GM21526 (cell line): Measurements from ENCODE around the gene TMX4.
"Not testable (repeated sequence)": the region's sequence is repeated elsewhere in the genome, so short reads cannot be mapped to it uniquely, and the experiment has no call there.

Source experiments
- ATAC-seq: cut with Tn5 transposase; IDR thresholded peaks from one replicate; pipeline ENCODE4 v1.9.1; 2021; ENCODE audit warnings: moderate library complexity; ENCODE audit not compliant: unreplicated experiment, low FRiP score

Gene TMX4

DNA sequence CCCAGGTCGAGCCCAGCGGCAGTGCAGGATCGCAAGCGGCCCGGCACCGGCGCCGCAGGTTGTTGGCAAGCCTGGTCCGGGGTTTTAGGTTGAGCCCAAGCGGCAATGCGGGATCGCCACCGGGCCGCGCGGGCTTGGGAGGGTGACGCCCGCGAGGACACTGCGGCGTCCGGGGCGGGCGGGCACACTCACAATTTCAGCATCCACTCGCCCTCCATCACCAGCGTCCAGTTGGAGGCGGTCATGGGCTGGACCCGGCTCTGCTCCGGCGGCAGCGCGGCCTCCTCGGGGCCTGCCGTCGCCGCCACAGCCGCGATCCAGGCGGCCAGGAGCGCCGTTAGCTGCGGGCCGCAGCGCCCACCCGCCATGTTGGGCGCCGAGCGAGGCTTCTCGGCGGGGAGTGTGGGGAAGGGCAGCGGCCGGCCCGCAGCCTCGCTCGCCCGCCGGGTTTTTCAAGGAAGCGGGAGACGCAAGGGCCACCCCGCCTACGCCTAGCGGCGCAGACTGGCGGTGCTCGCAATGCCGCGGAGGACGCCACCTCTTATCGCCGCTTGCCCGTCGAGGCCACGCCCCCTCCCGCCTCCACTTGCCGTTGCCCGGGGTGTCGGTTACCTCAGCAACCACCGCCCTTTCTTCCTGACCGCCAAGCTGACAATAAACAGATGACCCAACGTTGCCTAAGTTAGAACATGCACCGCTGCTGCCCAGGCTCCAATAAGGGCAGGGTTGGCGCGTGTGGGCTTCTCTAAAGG, at the start of gene TMX4:
TMX4 (minus strand) TSS at position 516 of the 752 bp plus-strand sequence; CDS start at position 368, 148 bp downstream.
- peak; percentile 90 for ATAC-seq

DNA sequence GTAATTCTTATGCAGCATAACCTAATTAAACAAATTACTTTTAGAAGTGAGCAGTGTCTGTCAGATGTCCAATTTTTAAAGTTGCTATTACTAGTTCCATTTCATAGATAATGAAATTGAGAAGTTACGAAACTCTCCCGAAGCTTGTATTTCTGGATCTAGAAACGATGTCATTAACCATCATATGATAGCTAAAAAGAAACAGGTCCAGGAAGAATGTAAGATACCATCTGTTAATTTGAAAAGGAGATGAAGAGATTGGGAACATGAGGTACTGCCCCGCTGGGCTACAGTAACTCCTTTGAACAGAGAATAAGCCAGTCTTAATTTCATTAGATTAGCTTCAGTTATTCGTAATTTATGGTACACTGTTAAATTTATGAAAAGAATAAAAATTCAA, 47.5 kb upstream of the TMX4 start:
- no peak for ATAC-seq

- no peak for ATAC-seq
Measured at GRCh38 chr20:8066662-8067061, 47.1 kb upstream of the TMX4 start.

- ATAC-seq, result no peak
Measured at GRCh38 chr20:8065691-8066090, 46.1 kb upstream of the TMX4 start.

GRCh38 chr20:8062756-8063155, 43.2 kb upstream of the TMX4 start:
- ATAC-seq, result no peak

DNA sequence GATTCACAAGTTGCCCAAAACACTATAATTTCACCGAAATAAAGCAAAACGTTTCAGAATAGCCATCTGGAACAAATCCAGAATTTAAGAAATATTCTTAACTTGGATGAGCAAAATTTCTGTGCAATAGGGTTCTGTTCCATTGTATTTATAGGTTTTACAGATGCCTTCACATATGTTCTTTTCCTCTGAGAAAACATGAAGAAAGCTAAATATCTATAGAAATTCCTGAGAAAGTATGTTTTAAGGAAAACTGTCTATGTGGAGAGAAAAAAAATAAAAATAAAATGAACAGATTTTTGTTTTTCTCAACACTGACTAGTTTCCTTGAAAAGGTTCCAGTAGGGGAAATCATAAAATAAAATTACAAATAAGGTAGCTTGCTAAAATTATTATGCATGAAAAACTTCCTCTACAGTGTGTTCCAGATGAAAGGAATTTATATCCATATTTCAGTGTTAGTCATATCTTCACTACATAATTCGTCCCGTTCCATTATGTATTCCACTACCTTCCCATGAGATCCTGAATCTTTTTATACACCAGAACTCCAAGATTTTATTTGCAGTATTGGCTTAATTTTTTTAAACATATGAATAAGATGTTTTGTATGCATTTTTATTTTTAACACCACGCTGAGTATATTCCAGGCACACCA, 42.4 kb upstream of the TMX4 start:
- ATAC-seq, result no peak

DNA sequence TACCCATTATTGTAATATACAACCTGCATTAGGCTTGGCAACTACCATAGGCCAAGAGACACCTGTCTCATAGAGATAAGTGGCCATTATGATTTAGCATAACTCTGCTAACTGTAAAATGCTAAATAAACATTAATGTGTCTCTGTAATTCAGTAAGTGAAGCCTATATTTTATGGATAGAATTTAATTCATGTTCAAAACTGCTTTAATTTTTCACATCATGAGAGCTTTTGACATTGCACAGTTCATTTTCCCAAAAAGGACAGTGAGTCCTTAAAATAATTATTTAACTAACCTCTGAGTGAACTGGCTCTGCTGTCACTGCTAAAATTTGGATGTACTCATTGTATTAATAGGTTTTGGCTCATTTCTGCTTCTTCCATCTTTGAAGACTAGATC, 41.4 kb upstream of the TMX4 start:
- ATAC-seq, result no peak

- no peak for ATAC-seq
Measured at GRCh38 chr20:8057871-8058270, 38.3 kb upstream of the TMX4 start.

- ATAC-seq, result no peak
Measured at GRCh38 chr20:8055096-8055495, 35.5 kb upstream of the TMX4 start.

DNA sequence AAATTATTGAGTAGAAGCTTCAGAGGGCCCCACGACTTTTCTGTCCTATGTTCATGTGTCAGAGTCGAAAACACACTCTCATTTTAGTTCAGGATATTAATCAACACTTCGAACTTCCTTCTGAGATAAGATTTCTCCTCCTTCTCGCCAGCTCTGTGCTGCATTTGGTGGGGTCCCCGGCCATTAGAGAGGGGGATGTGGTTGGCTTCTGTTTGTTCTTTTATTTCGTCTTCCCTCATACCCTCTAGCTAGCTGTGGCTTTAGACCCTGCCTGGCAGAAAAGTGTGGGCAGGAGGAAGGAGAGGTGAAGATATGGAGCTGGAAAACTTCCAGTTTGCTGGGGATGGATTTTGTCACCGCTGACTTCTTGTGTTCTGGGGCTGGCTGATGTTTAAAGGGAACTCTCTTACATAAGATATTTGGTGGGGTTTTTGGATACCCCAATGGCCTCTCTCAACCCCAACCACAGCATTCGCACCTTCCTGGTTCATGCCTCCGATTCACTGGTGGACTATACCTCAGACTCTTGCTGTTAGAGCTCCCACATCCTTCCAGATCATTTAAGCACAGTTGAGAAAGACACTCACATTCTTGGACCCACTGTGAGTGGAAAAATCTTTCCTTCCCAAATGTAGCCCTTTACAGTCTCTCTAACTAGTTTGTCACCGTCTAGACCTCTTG, 30.7 kb upstream of the TMX4 start:
- no peak for ATAC-seq

DNA sequence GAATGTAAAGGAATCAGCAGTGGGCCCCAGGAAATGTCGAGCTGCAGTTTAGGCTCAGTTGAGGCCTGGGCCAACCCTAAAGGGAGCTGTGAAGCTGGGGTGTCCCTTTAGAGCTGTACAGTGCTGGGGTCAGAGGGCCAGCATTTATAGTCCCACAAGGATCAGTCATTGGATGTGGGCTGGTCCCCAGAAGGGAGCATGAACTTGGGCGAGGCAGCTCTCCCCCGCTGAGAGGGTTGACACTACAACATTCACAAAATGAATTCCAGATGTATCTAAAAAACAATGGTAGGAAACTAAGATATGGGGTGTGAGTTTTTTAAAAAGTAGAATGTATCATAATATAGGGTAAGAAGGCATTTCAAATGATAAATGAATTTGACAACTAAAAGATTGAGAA, 29.7 kb upstream of the TMX4 start:
- ATAC-seq, result no peak

GRCh38 chr20:8045946-8046345, 26.4 kb upstream of the TMX4 start:
- ATAC-seq, result no peak

- peak; percentile 81 for ATAC-seq
Measured at GRCh38 chr20:8043687-8044282, 24.2 kb upstream of the TMX4 start.

- no peak for ATAC-seq
Measured at GRCh38 chr20:8039042-8039441, 19.5 kb upstream of the TMX4 start.

- no peak for ATAC-seq
Measured at GRCh38 chr20:8036771-8037170, 17.2 kb upstream of the TMX4 start.

DNA sequence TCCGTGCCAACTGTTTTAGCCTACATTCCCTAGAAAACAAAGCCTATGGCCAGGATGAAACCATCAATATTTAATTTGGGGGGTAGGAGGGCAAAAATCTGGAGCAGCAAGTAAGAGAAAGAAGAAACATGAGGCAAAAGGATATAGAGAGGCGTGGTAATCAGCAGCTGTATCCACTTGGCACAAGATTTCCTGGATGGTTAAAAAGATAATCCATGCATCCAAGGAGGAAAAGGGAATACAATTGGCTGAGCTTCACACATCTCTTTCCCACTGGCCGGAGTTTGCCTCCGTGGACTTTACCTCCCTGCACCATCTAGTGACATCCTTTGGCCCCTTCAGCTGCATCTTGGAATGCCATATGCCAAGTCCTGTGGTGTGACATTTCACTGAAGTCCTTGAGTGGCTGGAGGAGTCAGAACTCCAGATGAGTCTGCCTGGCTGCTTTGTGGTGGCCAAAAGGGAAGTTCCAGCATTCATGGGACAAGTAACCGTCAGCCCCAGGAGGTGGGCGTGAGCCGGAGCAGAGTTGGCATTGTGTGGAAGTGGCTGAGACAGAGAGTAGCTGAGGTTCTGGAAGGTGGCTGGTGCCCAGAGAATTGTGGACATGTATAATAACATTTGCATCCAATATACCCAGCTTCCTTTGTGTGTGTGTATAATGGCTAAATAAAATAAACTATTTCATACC, 13.7 kb upstream of the TMX4 start:
- no peak for ATAC-seq

GRCh38 chr20:8032499-8032898, 12.9 kb upstream of the TMX4 start:
- no peak for ATAC-seq

GRCh38 chr20:8031539-8031938, 12.0 kb upstream of the TMX4 start:
- ATAC-seq, result not testable (repeated sequence)

GRCh38 chr20:8021541-8022269, 2.1 kb upstream of the TMX4 start:
- ATAC-seq, result no peak
